ENCODE results near the gene PCDH9.

GRCh38 chr13:67096418-67096817 is 133.7 kb downstream of the PCDH9 start:
- TF ChIP-seq, protein P1, sequence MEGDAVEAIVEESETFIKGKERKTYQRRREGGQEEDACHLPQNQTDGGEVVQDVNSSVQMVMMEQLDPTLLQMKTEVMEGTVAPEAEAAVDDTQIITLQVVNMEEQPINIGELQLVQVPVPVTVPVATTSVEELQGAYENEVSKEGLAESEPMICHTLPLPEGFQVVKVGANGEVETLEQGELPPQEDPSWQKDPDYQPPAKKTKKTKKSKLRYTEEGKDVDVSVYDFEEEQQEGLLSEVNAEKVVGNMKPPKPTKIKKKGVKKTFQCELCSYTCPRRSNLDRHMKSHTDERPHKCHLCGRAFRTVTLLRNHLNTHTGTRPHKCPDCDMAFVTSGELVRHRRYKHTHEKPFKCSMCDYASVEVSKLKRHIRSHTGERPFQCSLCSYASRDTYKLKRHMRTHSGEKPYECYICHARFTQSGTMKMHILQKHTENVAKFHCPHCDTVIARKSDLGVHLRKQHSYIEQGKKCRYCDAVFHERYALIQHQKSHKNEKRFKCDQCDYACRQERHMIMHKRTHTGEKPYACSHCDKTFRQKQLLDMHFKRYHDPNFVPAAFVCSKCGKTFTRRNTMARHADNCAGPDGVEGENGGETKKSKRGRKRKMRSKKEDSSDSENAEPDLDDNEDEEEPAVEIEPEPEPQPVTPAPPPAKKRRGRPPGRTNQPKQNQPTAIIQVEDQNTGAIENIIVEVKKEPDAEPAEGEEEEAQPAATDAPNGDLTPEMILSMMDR (IDR thresholded peaks at IDR 0.05; ENCODE audit: low read length): no peak
- TF ChIP-seq EZH2 (IDR thresholded peaks at IDR 0.05; ENCODE audit: borderline replicate concordance, low read length): no peak

Data from OCI-LY1 (cell line).